Measurements from ENCODE around the gene KCTD16.

Gene KCTD16

GRCh38 chr5:144254552-144254951 lies 83.9 kb downstream of the KCTD16 start:
- H3K27ac ChIP-seq (ENCODE audit: low read depth, low read length): no peak overlapping the region
- no peaks in the 10 kb centered on the region for H3K36me3 ChIP-seq (ENCODE audit: control insufficient read depth, insufficient read depth, low read length)
- H3K4me1 ChIP-seq (ENCODE audit: control insufficient read depth, insufficient read depth, low read length): peaks cover 8% of the 10 kb centered on the region
- H3K4me3 ChIP-seq (ENCODE audit: low read depth, low read length): no peak overlapping the region
- H3K9me3 ChIP-seq (ENCODE audit: control insufficient read depth, insufficient read depth, low read depth, low read length): no peaks in the 10 kb centered on the region
- no peaks in the 10 kb centered on the region for H3K27me3 ChIP-seq (ENCODE audit: control insufficient read depth, insufficient read depth, low read length)
- H3K9ac ChIP-seq (ENCODE audit: low read length): no peak overlapping the region

- H3K4me1 ChIP-seq (ENCODE audit: control insufficient read depth, insufficient read depth, low read length): no peaks in the 10 kb centered on the region
- no peak overlapping the region for H3K4me3 ChIP-seq (ENCODE audit: low read depth, low read length)
- H3K36me3 ChIP-seq (ENCODE audit: control insufficient read depth, insufficient read depth, low read length): no peaks in the 10 kb centered on the region
- H3K9me3 ChIP-seq (ENCODE audit: control insufficient read depth, insufficient read depth, low read depth, low read length): no peaks in the 10 kb centered on the region
- no peak overlapping the region for H3K27ac ChIP-seq (ENCODE audit: low read depth, low read length)
- H3K27me3 ChIP-seq (ENCODE audit: control insufficient read depth, insufficient read depth, low read length): no peaks in the 10 kb centered on the region
- no peak overlapping the region for H3K9ac ChIP-seq (ENCODE audit: low read length)
Observed at GRCh38 chr5:144260121-144260520, 89.4 kb downstream of the KCTD16 start.

GRCh38 chr5:144265643-144266247 lies 95.1 kb downstream of the KCTD16 start:
- Histone ChIP-seq H3K36me3 (ENCODE audit: control insufficient read depth, insufficient read depth, low read length) (no peaks in the 10 kb centered on the region), H3K27me3 (ENCODE audit: control insufficient read depth, insufficient read depth, low read length) (no peaks in the 10 kb centered on the region), H3K4me1 (ENCODE audit: control insufficient read depth, insufficient read depth, low read length) (peaks cover 6% of the 10 kb centered on the region; the same call in 1 of the 2 replicates), H3K27ac (ENCODE audit: low read depth, low read length) (no peak overlapping the region), H3K9ac (ENCODE audit: low read length) (no peak overlapping the region), H3K9me3 (ENCODE audit: control insufficient read depth, insufficient read depth, low read depth, low read length) (no peaks in the 10 kb centered on the region), H3K4me3 (ENCODE audit: low read depth, low read length) (no peak overlapping the region)

- Histone ChIP-seq H3K36me3 (ENCODE audit: control insufficient read depth, insufficient read depth, low read length) (no peaks in the 10 kb centered on the region), H3K4me3 (ENCODE audit: low read depth, low read length) (no peak overlapping the region), H3K27ac (ENCODE audit: low read depth, low read length) (no peak overlapping the region), H3K4me1 (ENCODE audit: control insufficient read depth, insufficient read depth, low read length) (peaks cover 6% of the 10 kb centered on the region; the same call in 1 of the 2 replicates), H3K9me3 (ENCODE audit: control insufficient read depth, insufficient read depth, low read depth, low read length) (no peaks in the 10 kb centered on the region), H3K9ac (ENCODE audit: low read length) (no peak overlapping the region), H3K27me3 (ENCODE audit: control insufficient read depth, insufficient read depth, low read length) (no peaks in the 10 kb centered on the region)
Observed at GRCh38 chr5:144267961-144268513, 97.4 kb downstream of the KCTD16 start.

GRCh38 chr5:144273232-144274027 lies 102.8 kb downstream of the KCTD16 start:
- Histone ChIP-seq H3K9me3 (ENCODE audit: control insufficient read depth, insufficient read depth, low read depth, low read length) (no peaks in the 10 kb centered on the region), H3K4me1 (ENCODE audit: control insufficient read depth, insufficient read depth, low read length) (no peaks in the 10 kb centered on the region), H3K9ac (ENCODE audit: low read length) (no peak overlapping the region), H3K27me3 (ENCODE audit: control insufficient read depth, insufficient read depth, low read length) (no peaks in the 10 kb centered on the region), H3K36me3 (ENCODE audit: control insufficient read depth, insufficient read depth, low read length) (no peaks in the 10 kb centered on the region), H3K27ac (ENCODE audit: low read depth, low read length) (no peak overlapping the region), H3K4me3 (ENCODE audit: low read depth, low read length) (no peak overlapping the region)

GRCh38 chr5:144275329-144275728 lies 104.7 kb downstream of the KCTD16 start:
- Histone ChIP-seq H3K27ac (ENCODE audit: low read depth, low read length) (no peak overlapping the region), H3K9me3 (ENCODE audit: control insufficient read depth, insufficient read depth, low read depth, low read length) (no peaks in the 10 kb centered on the region), H3K4me3 (ENCODE audit: low read depth, low read length) (no peak overlapping the region), H3K4me1 (ENCODE audit: control insufficient read depth, insufficient read depth, low read length) (no peaks in the 10 kb centered on the region), H3K36me3 (ENCODE audit: control insufficient read depth, insufficient read depth, low read length) (no peaks in the 10 kb centered on the region), H3K9ac (ENCODE audit: low read length) (no peak overlapping the region), H3K27me3 (ENCODE audit: control insufficient read depth, insufficient read depth, low read length) (no peaks in the 10 kb centered on the region)

GRCh38 chr5:144276034-144276822 lies 105.6 kb downstream of the KCTD16 start:
- Histone ChIP-seq H3K4me1 (ENCODE audit: control insufficient read depth, insufficient read depth, low read length) (no peaks in the 10 kb centered on the region), H3K27ac (ENCODE audit: low read depth, low read length) (no peak overlapping the region), H3K9ac (ENCODE audit: low read length) (no peak overlapping the region), H3K4me3 (ENCODE audit: low read depth, low read length) (no peak overlapping the region), H3K36me3 (ENCODE audit: control insufficient read depth, insufficient read depth, low read length) (no peaks in the 10 kb centered on the region), H3K27me3 (ENCODE audit: control insufficient read depth, insufficient read depth, low read length) (no peaks in the 10 kb centered on the region), H3K9me3 (ENCODE audit: control insufficient read depth, insufficient read depth, low read depth, low read length) (no peaks in the 10 kb centered on the region)

- H3K9ac ChIP-seq (ENCODE audit: low read length): no peak overlapping the region
- no peak overlapping the region for H3K4me3 ChIP-seq (ENCODE audit: low read depth, low read length)
- no peaks in the 10 kb centered on the region for H3K36me3 ChIP-seq (ENCODE audit: control insufficient read depth, insufficient read depth, low read length)
- H3K27ac ChIP-seq (ENCODE audit: low read depth, low read length): no peak overlapping the region
- H3K27me3 ChIP-seq (ENCODE audit: control insufficient read depth, insufficient read depth, low read length): no peaks in the 10 kb centered on the region
- H3K4me1 ChIP-seq (ENCODE audit: control insufficient read depth, insufficient read depth, low read length): no peaks in the 10 kb centered on the region
- H3K9me3 ChIP-seq (ENCODE audit: control insufficient read depth, insufficient read depth, low read depth, low read length): no peaks in the 10 kb centered on the region
Observed at GRCh38 chr5:144281784-144282183, 111.1 kb downstream of the KCTD16 start.

GRCh38 chr5:144284036-144284435 lies 113.4 kb downstream of the KCTD16 start:
- Histone ChIP-seq H3K27ac (ENCODE audit: low read depth, low read length) (no peak overlapping the region), H3K9ac (ENCODE audit: low read length) (no peak overlapping the region), H3K4me1 (ENCODE audit: control insufficient read depth, insufficient read depth, low read length) (no peaks in the 10 kb centered on the region), H3K9me3 (ENCODE audit: control insufficient read depth, insufficient read depth, low read depth, low read length) (no peaks in the 10 kb centered on the region), H3K36me3 (ENCODE audit: control insufficient read depth, insufficient read depth, low read length) (no peaks in the 10 kb centered on the region), H3K4me3 (ENCODE audit: low read depth, low read length) (no peak overlapping the region), H3K27me3 (ENCODE audit: control insufficient read depth, insufficient read depth, low read length) (no peaks in the 10 kb centered on the region)

- Histone ChIP-seq H3K27me3 (ENCODE audit: control insufficient read depth, insufficient read depth, low read length) (no peaks in the 10 kb centered on the region), H3K4me1 (ENCODE audit: control insufficient read depth, insufficient read depth, low read length) (no peaks in the 10 kb centered on the region), H3K9ac (ENCODE audit: low read length) (no peak overlapping the region), H3K27ac (ENCODE audit: low read depth, low read length) (no peak overlapping the region), H3K4me3 (ENCODE audit: low read depth, low read length) (no peak overlapping the region), H3K36me3 (ENCODE audit: control insufficient read depth, insufficient read depth, low read length) (no peaks in the 10 kb centered on the region), H3K9me3 (ENCODE audit: control insufficient read depth, insufficient read depth, low read depth, low read length) (no peaks in the 10 kb centered on the region)
Observed at GRCh38 chr5:144284931-144285502, 114.3 kb downstream of the KCTD16 start.
